Neural crest cell (in vitro differentiated cells): Measurements from ENCODE around the gene DCT. TPM values are rescaled to one million over a fixed set of nuclear protein-coding genes. Genes with fewer than 3 reads are reported as not detected.

Experiments used
- DNase-seq: peaks from one replicate; pipeline ENCODE4 v3.0.0; 2021; ENCODE audit warnings: low read depth, mixed read lengths, low spot score
- H3K27ac Mint-ChIP-seq: one replicate; pipeline ENCODE4 v1.8.0; 2021; ENCODE audit warnings: mild to moderate bottlenecking, mixed read lengths; ENCODE audit not compliant: unreplicated experiment
- H3K27me3 Mint-ChIP-seq: 2 replicates; pipeline ENCODE4 v1.8.0; 2021; ENCODE audit warnings: low read depth, mild to moderate bottlenecking, mixed read lengths
- H3K36me3 Mint-ChIP-seq: 2 replicates; pipeline ENCODE4 v1.8.0; 2021; ENCODE audit warnings: low read depth, mild to moderate bottlenecking, mixed read lengths
- H3K4me1 Mint-ChIP-seq: 2 replicates; pipeline ENCODE4 v1.8.0; 2021; ENCODE audit warnings: mixed read lengths
- H3K4me3 Mint-ChIP-seq: one replicate; pipeline ENCODE4 v1.8.0; 2021; ENCODE audit warnings: mild to moderate bottlenecking, mixed read lengths
- H3K9me3 Mint-ChIP-seq: 2 replicates; pipeline ENCODE4 v1.8.0; 2021; ENCODE audit warnings: mixed read lengths
- total RNA-seq: library from RNA; stranded (reverse); gene quantifications from 2 replicates; pipeline ENCODE4 v1.2.1, GENCODE V29; 2021
- TF ChIP-seq, protein P1 (sequence below): fragments of 200-600 bp; sonication (generic); conservative IDR thresholded peaks from 2 replicates; pipeline ENCODE4 v1.5.0; 2021; ENCODE audit warnings: antibody characterized with exemption, mild to moderate bottlenecking

Gene DCT
- total RNA-seq, 1 donor from 2014 or later: 0.12 TPM

DNA sequence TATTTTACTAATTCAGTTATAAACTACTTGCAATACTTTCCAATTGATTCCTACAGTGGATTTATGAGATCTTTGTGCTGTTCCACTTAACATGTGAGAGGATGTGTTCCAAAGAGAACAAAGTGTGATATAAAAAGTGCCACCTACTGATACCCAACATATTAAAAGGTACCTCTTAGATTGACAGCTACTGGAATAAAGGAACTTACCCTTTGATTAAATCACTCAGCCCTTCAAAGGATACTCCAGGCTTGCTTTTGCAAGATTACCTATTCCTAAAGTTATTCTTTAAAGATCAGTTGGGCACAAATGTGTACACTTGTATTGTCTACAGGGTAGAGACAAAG is 65.9 kb downstream of the DCT start:
- Mint-ChIP-seq H3K4me1 (no peaks in the 10 kb centered on the region), H3K27me3 (no peaks in the 10 kb centered on the region), H3K9me3 (peaks cover 2% of the 10 kb centered on the region), H3K4me3 (no peak overlapping the region), H3K36me3 (peaks cover 3% of the 10 kb centered on the region), H3K27ac (no peak overlapping the region)
- TF ChIP-seq, protein P1, sequence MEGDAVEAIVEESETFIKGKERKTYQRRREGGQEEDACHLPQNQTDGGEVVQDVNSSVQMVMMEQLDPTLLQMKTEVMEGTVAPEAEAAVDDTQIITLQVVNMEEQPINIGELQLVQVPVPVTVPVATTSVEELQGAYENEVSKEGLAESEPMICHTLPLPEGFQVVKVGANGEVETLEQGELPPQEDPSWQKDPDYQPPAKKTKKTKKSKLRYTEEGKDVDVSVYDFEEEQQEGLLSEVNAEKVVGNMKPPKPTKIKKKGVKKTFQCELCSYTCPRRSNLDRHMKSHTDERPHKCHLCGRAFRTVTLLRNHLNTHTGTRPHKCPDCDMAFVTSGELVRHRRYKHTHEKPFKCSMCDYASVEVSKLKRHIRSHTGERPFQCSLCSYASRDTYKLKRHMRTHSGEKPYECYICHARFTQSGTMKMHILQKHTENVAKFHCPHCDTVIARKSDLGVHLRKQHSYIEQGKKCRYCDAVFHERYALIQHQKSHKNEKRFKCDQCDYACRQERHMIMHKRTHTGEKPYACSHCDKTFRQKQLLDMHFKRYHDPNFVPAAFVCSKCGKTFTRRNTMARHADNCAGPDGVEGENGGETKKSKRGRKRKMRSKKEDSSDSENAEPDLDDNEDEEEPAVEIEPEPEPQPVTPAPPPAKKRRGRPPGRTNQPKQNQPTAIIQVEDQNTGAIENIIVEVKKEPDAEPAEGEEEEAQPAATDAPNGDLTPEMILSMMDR: no peak
- DNase-seq: no peak

DNA sequence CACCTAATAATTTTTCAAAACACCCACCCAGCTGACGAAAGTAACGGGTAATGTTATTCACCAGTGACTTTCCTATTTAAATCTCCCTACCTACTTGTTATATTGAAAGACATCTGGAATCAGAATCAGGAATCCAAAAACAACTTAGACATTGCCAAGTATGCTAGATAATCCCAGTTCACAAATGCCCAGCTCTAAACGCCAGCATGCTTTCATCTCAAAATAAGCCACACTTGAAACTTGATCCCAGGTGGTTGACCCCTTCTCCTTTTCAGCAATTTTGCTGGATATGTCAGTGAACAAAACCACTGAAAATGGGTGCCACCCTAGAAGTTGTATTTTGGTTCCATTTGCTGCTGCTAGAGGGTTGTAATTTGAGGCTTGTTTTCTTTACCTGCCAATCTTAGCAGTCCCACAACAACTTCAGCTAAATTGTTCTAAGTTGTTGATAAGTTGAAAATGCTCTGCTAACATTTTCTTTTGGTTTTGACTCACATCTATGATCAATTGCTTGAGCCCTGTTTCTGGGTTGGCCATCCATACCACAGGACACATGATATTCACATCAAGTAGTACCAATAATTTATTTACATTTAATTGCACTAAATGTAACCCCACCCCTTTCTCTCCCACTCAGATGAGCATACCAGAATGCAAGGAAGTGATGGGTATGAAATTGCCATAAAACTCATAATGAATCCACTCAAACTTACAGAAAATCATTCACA is 66.4 kb downstream of the DCT start:
- no peaks in the 10 kb centered on the region for H3K4me1 Mint-ChIP-seq
- H3K4me3 Mint-ChIP-seq: no peak overlapping the region
- peaks cover 2% of the 10 kb centered on the region for H3K9me3 Mint-ChIP-seq
- peaks cover 3% of the 10 kb centered on the region for H3K36me3 Mint-ChIP-seq
- H3K27ac Mint-ChIP-seq: no peak overlapping the region
- no peaks in the 10 kb centered on the region for H3K27me3 Mint-ChIP-seq
- TF ChIP-seq, protein P1: no peak
- DNase-seq: no peak

DNA sequence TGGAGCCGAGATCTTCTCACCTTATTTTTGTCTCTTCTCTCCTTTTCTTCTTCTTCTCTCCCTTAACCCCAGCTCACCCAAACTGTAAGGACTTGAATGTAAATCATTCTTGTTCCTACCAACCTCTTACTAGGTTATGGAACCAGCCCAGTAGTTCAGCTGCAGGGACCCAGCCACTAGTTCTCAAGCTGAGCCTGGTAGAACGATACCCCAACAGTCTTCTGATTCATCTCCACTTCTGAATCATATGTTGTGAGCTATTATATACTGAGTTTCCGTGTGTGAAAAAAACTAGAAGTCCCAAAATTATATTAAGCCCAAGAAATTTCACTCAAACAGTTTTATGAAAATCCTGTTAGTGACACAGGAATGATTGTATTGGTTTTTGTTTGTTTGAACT is 67.7 kb downstream of the DCT start:
- H3K4me1 Mint-ChIP-seq: no peaks in the 10 kb centered on the region
- no peaks in the 10 kb centered on the region for H3K27me3 Mint-ChIP-seq
- peaks cover 3% of the 10 kb centered on the region for H3K36me3 Mint-ChIP-seq
- H3K27ac Mint-ChIP-seq: peak overlapping the region; percentile 92
- H3K9me3 Mint-ChIP-seq: no peaks in the 10 kb centered on the region
- no peak for DNase-seq
- TF ChIP-seq, protein P1: no peak
- no peak overlapping the region for H3K4me3 Mint-ChIP-seq

DNA sequence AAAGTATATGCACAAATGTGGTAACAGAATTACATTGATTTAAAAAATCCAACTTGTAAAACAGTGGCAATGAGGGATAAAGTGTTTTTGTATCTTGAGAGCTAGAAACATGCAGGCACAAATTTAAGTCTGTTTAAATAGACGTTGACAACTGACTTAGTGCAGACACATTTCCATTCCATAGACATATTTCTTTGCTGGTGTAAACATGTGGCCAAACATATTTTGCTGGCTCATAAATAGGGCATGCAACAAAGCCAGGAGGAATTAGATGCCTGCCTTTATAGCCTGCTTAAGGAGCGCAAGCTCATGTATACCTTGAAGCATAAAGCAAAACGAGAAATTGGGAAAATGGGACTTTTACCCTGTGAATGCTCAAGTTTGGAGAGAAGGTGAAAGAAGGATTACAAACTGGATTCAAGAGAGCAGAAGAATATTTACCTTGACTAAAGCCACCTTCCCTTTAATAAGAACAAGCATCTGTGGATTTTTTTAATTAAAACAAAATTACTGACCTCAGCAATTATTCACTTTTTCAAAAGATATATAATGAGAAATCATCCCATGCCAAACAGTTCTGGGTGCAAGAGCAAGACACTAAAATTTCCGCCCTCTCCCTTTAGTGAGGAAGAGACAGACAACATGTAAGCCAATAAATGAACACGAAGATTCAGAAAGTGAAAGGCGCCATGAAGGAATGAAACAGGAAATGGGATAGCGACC is 71.0 kb downstream of the DCT start:
- no peaks in the 10 kb centered on the region for H3K27me3 Mint-ChIP-seq
- TF ChIP-seq, protein P1: no peak
- no peak overlapping the region for H3K27ac Mint-ChIP-seq
- no peak for DNase-seq
- peaks cover 3% of the 10 kb centered on the region for H3K36me3 Mint-ChIP-seq
- no peak overlapping the region for H3K4me3 Mint-ChIP-seq
- H3K9me3 Mint-ChIP-seq: no peaks in the 10 kb centered on the region
- no peaks in the 10 kb centered on the region for H3K4me1 Mint-ChIP-seq

DNA sequence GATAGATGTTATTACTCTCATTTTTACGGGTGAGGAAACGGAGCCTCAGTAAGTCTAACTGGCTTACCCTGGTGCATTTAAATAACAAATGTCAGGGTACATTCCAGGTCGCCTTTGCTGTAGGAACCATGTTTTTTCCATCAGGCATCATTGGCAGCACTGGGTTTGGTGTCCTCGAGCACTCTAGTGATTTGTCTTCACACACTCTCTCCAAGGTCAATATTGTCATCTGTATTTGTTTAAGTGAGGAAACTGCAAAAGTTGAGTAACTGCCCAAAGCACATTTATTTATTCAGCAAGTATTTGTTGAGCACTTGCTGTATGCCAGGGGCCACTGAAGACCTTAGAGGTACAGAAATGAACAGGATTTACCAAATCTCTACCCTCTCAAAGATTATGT is 78.6 kb downstream of the DCT start:
- H3K4me1 Mint-ChIP-seq: no peaks in the 10 kb centered on the region
- TF ChIP-seq, protein P1: no peak
- H3K9me3 Mint-ChIP-seq: peaks cover 6% of the 10 kb centered on the region
- DNase-seq: no peak
- H3K36me3 Mint-ChIP-seq: peaks cover 15% of the 10 kb centered on the region
- no peaks in the 10 kb centered on the region for H3K27me3 Mint-ChIP-seq
- H3K4me3 Mint-ChIP-seq: no peak overlapping the region
- no peak overlapping the region for H3K27ac Mint-ChIP-seq
